22Rv1 (cell line): Measurements from ENCODE around the gene NR1H2.

Source experiments
- H3K27ac ChIP-seq: fragments of 450-650 bp; 2 replicates; pipeline ENCODE4 v1.5.1; 2017
- ZFX ChIP-seq: fragments of 450-650 bp; IDR thresholded peaks from 2 replicates; pipeline ENCODE4 v1.6.1; 2017; ENCODE audit warnings: antibody characterized with exemption, borderline replicate concordance
- TF ChIP-seq, protein P1 (sequence below): fragments of 450-650 bp; IDR thresholded peaks from 2 replicates; pipeline ENCODE4 v1.5.1; 2017; ENCODE audit warnings: mild to moderate bottlenecking

Gene NR1H2

DNA sequence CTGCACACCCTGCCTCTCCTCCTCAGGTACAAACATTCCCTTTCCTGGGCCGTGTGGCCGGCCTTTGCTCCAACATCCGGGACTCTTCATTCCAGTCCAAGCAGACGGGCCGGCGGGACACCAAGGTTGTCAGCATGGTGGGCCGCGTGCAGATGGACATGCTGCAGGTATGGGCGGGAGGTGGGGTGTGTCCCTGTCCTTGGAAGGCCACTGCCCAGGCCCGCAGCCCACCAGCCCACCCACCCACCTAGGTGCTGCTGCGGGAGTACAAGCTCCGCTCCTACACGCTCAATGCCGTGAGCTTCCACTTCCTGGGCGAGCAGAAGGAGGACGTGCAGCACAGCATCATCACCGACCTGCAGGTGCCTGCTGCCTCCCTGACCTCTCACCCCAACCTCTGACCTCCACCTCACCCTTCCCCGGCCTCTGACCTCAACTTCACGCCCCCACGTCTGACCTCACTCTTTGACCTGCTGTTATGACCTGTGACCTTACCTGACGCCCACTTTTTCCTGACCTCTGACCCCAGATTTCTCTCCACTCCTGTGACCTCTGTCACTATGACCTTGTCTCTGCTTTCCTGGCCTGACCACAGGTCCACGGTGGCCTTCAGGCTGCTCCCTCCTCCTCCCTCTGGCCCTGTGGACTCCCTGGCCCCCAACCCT lies 30.0 kb downstream of the NR1H2 start:
- no peak overlapping the region for H3K27ac ChIP-seq
- no peak for TF ChIP-seq ZFX
- TF ChIP-seq, protein P1, sequence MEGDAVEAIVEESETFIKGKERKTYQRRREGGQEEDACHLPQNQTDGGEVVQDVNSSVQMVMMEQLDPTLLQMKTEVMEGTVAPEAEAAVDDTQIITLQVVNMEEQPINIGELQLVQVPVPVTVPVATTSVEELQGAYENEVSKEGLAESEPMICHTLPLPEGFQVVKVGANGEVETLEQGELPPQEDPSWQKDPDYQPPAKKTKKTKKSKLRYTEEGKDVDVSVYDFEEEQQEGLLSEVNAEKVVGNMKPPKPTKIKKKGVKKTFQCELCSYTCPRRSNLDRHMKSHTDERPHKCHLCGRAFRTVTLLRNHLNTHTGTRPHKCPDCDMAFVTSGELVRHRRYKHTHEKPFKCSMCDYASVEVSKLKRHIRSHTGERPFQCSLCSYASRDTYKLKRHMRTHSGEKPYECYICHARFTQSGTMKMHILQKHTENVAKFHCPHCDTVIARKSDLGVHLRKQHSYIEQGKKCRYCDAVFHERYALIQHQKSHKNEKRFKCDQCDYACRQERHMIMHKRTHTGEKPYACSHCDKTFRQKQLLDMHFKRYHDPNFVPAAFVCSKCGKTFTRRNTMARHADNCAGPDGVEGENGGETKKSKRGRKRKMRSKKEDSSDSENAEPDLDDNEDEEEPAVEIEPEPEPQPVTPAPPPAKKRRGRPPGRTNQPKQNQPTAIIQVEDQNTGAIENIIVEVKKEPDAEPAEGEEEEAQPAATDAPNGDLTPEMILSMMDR, result no peak

- no peak overlapping the region for H3K27ac ChIP-seq
- TF ChIP-seq ZFX, result no peak
- TF ChIP-seq, protein P1, result no peak
These were observed 30.6 kb downstream of the NR1H2 start for GRCh38 chr19:50406829-50407228.

DNA sequence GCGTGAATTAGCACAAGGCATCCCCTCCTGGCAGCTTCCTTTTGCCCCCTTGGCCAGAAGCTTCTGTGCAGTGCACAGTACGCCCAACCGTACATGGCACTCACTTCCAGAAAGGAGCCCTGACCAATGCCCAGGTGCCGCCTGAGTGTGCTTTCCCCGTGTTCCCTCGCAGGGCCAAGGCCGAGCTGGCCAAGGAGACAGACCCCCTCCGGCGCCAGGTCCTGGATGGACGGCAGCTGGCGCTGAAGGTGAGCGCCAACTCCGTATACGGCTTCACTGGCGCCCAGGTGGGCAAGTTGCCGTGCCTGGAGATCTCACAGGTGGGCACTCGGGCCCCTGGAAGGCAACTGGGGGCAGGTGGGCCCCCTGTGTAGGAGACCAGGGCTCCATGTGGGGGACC lies 33.1 kb downstream of the NR1H2 start:
- H3K27ac ChIP-seq, result no peak overlapping the region
- no peak for TF ChIP-seq ZFX
- TF ChIP-seq, protein P1, result no peak

DNA sequence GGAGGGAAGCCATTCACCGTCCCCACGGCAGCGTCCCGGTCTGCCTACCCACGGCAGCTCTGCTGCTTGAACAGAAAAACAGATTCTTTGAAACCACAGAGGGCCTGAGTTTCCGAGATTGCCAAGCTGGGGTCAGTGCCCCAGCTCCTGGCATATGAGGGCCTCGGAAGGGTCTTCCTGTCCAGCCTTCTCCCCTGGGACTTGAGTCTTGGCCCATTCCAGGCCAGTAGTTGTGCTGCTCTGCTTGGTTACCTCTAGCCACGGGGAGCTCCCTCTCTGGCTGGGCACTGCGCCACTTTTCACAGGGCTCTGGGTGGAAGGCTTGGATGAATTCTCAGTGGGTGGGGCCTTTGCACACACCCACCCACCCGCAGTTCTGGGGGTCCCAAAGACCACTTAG lies 33.9 kb downstream of the NR1H2 start:
- H3K27ac ChIP-seq, result no peak overlapping the region
- TF ChIP-seq, protein P1, result no peak
- no peak for TF ChIP-seq ZFX

DNA sequence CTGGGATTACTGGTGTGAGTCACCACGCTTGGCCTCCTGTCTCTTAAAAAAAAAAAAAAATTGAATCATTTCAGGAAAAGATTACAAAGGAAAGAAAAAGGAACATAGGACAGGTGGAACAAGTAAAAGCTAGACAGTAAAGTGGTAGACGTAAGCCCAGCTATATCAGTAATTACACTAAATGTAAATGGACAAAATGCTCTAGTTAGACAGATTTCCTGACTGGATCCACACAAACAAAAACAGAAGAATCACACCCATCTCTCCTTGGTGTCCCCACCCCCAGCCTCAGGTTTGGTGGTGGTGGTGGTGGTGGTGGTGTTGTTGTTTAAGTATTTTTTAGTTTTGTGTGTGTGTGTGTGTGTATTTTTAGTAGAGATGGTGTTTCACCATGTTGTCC lies 36.2 kb downstream of the NR1H2 start:
- no peak overlapping the region for H3K27ac ChIP-seq
- TF ChIP-seq ZFX, result no peak
- TF ChIP-seq, protein P1, result no peak

DNA sequence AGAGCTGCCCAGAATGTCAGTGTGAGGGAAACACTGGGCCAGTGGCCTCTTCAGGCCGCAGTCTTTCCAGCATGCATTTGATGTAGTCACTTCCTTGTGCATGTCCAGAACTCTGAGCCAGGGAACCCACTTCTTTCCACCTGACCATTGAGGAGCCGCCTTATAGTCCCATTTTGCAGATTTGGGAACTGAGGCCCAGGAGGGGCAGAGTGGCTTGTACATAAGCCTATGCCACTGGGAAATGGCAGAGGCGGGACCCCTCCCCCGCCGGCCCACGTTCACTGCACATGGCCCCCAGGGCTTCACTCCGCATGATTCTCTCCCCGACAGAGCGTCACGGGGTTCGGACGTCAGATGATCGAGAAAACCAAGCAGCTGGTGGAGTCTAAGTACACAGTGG lies 36.8 kb downstream of the NR1H2 start:
- no peak overlapping the region for H3K27ac ChIP-seq
- TF ChIP-seq, protein P1, result no peak
- TF ChIP-seq ZFX, result no peak

GRCh38 chr19:50413531-50413930 lies 37.3 kb downstream of the NR1H2 start:
- no peak overlapping the region for H3K27ac ChIP-seq
- TF ChIP-seq, protein P1, result no peak
- TF ChIP-seq ZFX, result no peak
